ENCODE results near the gene DNAH3. TPM values are rescaled to one million over a fixed set of nuclear protein-coding genes. Genes with fewer than 3 reads are reported as not detected.
"Not testable (repeated sequence)": the region's sequence is repeated elsewhere in the genome, so short reads cannot be mapped to it uniquely, and the experiment has no call there.

The DNAH3 gene
- total RNA-seq, 1 donor from 2014 or later, result not detected

- H3K27me3 Mint-ChIP-seq (ENCODE audit: low read depth), result no peaks in the 10 kb centered on the region
- no peak for DNase-seq (ENCODE audit: low spot score in 2 of 2, unreplicated experiment in 2 of 2)
- H3K36me3 Mint-ChIP-seq, result no peaks in the 10 kb centered on the region
- TF ChIP-seq CTCF (IDR thresholded peaks at IDR 0.05; ENCODE audit: unreplicated experiment), result no peak
- H3K4me3 Mint-ChIP-seq, result no peak overlapping the region
- H3K27ac Mint-ChIP-seq, result no peak overlapping the region
- no peaks in the 10 kb centered on the region for H3K4me1 Mint-ChIP-seq
- H3K9me3 Mint-ChIP-seq, result no peaks in the 10 kb centered on the region
Observed at GRCh38 chr16:20938426-20938825, 212.2 kb downstream of the DNAH3 start.

GRCh38 chr16:20937736-20938135, 212.9 kb downstream of the DNAH3 start:
- Mint-ChIP-seq H3K36me3 (no peaks in the 10 kb centered on the region), H3K4me3 (no peak overlapping the region), H3K27me3 (ENCODE audit: low read depth) (no peaks in the 10 kb centered on the region), H3K4me1 (no peaks in the 10 kb centered on the region), H3K27ac (no peak overlapping the region), H3K9me3 (no peaks in the 10 kb centered on the region)
- no peak for DNase-seq (ENCODE audit: low spot score in 2 of 2, unreplicated experiment in 2 of 2)
- TF ChIP-seq CTCF (IDR thresholded peaks at IDR 0.05; ENCODE audit: unreplicated experiment), result no peak

- Mint-ChIP-seq H3K27ac (no peak overlapping the region), H3K36me3 (no peaks in the 10 kb centered on the region), H3K4me3 (no peak overlapping the region), H3K27me3 (ENCODE audit: low read depth) (no peaks in the 10 kb centered on the region), H3K4me1 (peaks cover 2% of the 10 kb centered on the region), H3K9me3 (no peaks in the 10 kb centered on the region)
- no peak for DNase-seq (ENCODE audit: low spot score in 2 of 2, unreplicated experiment in 2 of 2)
- TF ChIP-seq CTCF (IDR thresholded peaks at IDR 0.05; ENCODE audit: unreplicated experiment), result no peak
Observed at GRCh38 chr16:20933589-20933988, 217.1 kb downstream of the DNAH3 start.

GRCh38 chr16:20931066-20931600, 219.5 kb downstream of the DNAH3 start:
- H3K27me3 Mint-ChIP-seq (ENCODE audit: low read depth), result no peaks in the 10 kb centered on the region
- H3K4me1 Mint-ChIP-seq, result peaks cover 2% of the 10 kb centered on the region
- H3K4me3 Mint-ChIP-seq, result no peak overlapping the region
- no peak for DNase-seq (ENCODE audit: low spot score in 2 of 2, unreplicated experiment in 2 of 2)
- TF ChIP-seq CTCF (IDR thresholded peaks at IDR 0.05; ENCODE audit: unreplicated experiment), result no peak
- no peaks in the 10 kb centered on the region for H3K36me3 Mint-ChIP-seq
- H3K9me3 Mint-ChIP-seq, result no peaks in the 10 kb centered on the region
- H3K27ac Mint-ChIP-seq, result no peak overlapping the region

GRCh38 chr16:20930365-20930690, 220.3 kb downstream of the DNAH3 start:
- Mint-ChIP-seq H3K27me3 (ENCODE audit: low read depth) (no peaks in the 10 kb centered on the region), H3K27ac (no peak overlapping the region)
- TF ChIP-seq CTCF (IDR thresholded peaks at IDR 0.05; ENCODE audit: unreplicated experiment), result no peak

GRCh38 chr16:20929676-20930364, 220.8 kb downstream of the DNAH3 start:
- not testable (repeated sequence) for H3K27me3 Mint-ChIP-seq (ENCODE audit: low read depth); DNase-seq (ENCODE audit: low spot score in 2 of 2, unreplicated experiment in 2 of 2); H3K4me1 Mint-ChIP-seq; H3K36me3 Mint-ChIP-seq; H3K9me3 Mint-ChIP-seq; H3K4me3 Mint-ChIP-seq
- H3K27ac Mint-ChIP-seq, result peak overlapping the region; percentile 50

More at GRCh38 chr16:20930365-20930690, 220.3 kb downstream of the DNAH3 start:
- Mint-ChIP-seq H3K4me3 (no peak overlapping the region), H3K4me1 (peaks cover 2% of the 10 kb centered on the region), H3K9me3 (no peaks in the 10 kb centered on the region), H3K36me3 (peaks cover 4% of the 10 kb centered on the region)
- DNase-seq (ENCODE audit: low spot score in 2 of 2, unreplicated experiment in 2 of 2), result no peak
